Keratinocyte (primary cell): ENCODE measurements around the gene IKZF1. TPM values are rescaled to one million over a fixed set of nuclear protein-coding genes. Genes with fewer than 3 reads are reported as not detected.
"Not testable (repeated sequence)": the region's sequence is repeated elsewhere in the genome, so short reads cannot be mapped to it uniquely, and the experiment has no call there.

Experiments used
- DNase-seq: peaks from one replicate; pipeline ENCODE4 v3.0.0-alpha.2; 2011; ENCODE audit warnings: low read depth, missing footprints, low spot score
- FAIRE-seq: peaks from 2 replicates; lab custom pipeline; 2011; peaks lifted over from hg19 to GRCh38; lab: Jason Lieb, UNC
- H2AFZ ChIP-seq: 2 replicates; pipeline ENCODE4 v1.6.0; 2012; ENCODE audit warnings: low read length, control low read depth, inconsistent platforms; ENCODE audit not compliant: control insufficient read depth
- H3K27ac ChIP-seq: 2 replicates; pipeline ENCODE4 v1.5.1; 2011; ENCODE audit warnings: low read length; ENCODE audit not compliant: control insufficient read depth, insufficient read depth
- H3K27me3 ChIP-seq: 3 replicates; pipeline ENCODE4 v1.6.0; 2011; ENCODE audit warnings: low read length; ENCODE audit not compliant: control insufficient read depth, insufficient read depth; ENCODE audit errors: extremely low read depth
- H3K36me3 ChIP-seq, 2 experiments: 2 replicates in 1 of 2; 3 replicates in 1 of 2; pipeline ENCODE4 v1.5.1; 2011; ENCODE audit warnings: low read length in 2 of 2, mild to moderate bottlenecking in 1 of 2; ENCODE audit not compliant: control insufficient read depth in 2 of 2, insufficient read depth in 2 of 2; ENCODE audit errors: extremely low read depth in 1 of 2
- H3K4me1 ChIP-seq: 3 replicates; pipeline ENCODE4 v1.5.1; 2011; ENCODE audit warnings: low read length; ENCODE audit not compliant: control insufficient read depth, insufficient read depth; ENCODE audit errors: extremely low read depth
- H3K4me2 ChIP-seq: 3 replicates; pipeline ENCODE4 v1.6.0; 2011; ENCODE audit warnings: low read depth, low read length; ENCODE audit not compliant: control insufficient read depth, insufficient read depth; ENCODE audit errors: extremely low read depth
- H3K4me3 ChIP-seq, 3 experiments: fragments of 200-600 bp in 1 of 3; sonication (generic) in 1 of 3; 2 replicates in 2 of 3; 3 replicates in 1 of 3; pipeline ENCODE4 v1.5.1; 2011 to 2016; ENCODE audit warnings: low read length in 3 of 3, mild to moderate bottlenecking in 3 of 3, control low read depth in 2 of 3, inconsistent platforms in 1 of 3, low read depth in 1 of 3, mixed read lengths in 1 of 3, mixed run types in 1 of 3, moderate library complexity in 1 of 3; ENCODE audit not compliant: control insufficient read depth in 2 of 3, insufficient read depth in 2 of 3; ENCODE audit errors: extremely low read depth in 1 of 3
- H3K79me2 ChIP-seq: 2 replicates; pipeline ENCODE4 v1.6.0; 2012; ENCODE audit warnings: low read length; ENCODE audit not compliant: control insufficient read depth, insufficient read depth
- H3K9ac ChIP-seq: 3 replicates; pipeline ENCODE4 v1.6.0; 2011; ENCODE audit warnings: low read length; ENCODE audit not compliant: control insufficient read depth, insufficient read depth; ENCODE audit errors: extremely low read depth
- H3K9me1 ChIP-seq: 3 replicates; pipeline ENCODE4 v1.6.0; 2011; ENCODE audit warnings: low read length; ENCODE audit not compliant: control insufficient read depth, insufficient read depth; ENCODE audit errors: extremely low read depth
- H3K9me3 ChIP-seq: 2 replicates; pipeline ENCODE4 v1.5.1; 2012; ENCODE audit warnings: low read depth, low read length; ENCODE audit not compliant: control insufficient read depth
- H4K20me1 ChIP-seq: 3 replicates; pipeline ENCODE4 v1.6.0; 2011; ENCODE audit warnings: low read length; ENCODE audit not compliant: control insufficient read depth, insufficient read depth; ENCODE audit errors: extremely low read depth
- CTCF ChIP-seq, 3 experiments: IDR thresholded peaks in 1 of 3; conservative IDR thresholded peaks in 1 of 3; optimal IDR thresholded peaks in 1 of 3; 2 replicates in 2 of 3; 3 replicates in 1 of 3; pipeline versions ENCODE3 to v1.5.1; 2011; ENCODE audit warnings: low read length in 3 of 3, mild to moderate bottlenecking in 3 of 3, moderate library complexity in 2 of 3, control low read depth in 1 of 3, inconsistent platforms in 1 of 3; ENCODE audit not compliant: insufficient read depth in 2 of 3; ENCODE audit errors: extremely low read depth in 1 of 3
- EZH2 ChIP-seq: IDR thresholded peaks from one replicate; pipeline ENCODE4 v1.6.1; 2012; ENCODE audit warnings: inconsistent platforms, mild to moderate bottlenecking, low read length, moderate library complexity
- dilution Hi-C: fragments of 300-500 bp; cut with MboI; formaldehyde crosslinking; loops from one replicate; pipeline ENCODE4 v1.7.0; 2020; ENCODE audit warnings: low sequenced_read_pairs; ENCODE audit not compliant: extremely low pct_ligation_motif_present
- polyA plus RNA-seq, 5 experiments: library from polyadenylated mRNA; depleted of rRNA in 3 of 5; stranded (reverse) in 3 of 5; stranded (forward) in 1 of 5; unstranded in 1 of 5; fragments of >200 nt; gene quantifications; 1 replicate in 1 of 5; 2 replicates in 3 of 5; 3 replicates in 1 of 5; pipeline versions ENCODE4 v1.2.1 to v1.2.3, GENCODE V29; 2011 to 2012; ENCODE audit warnings: missing spikeins in 2 of 5, low read depth in 1 of 5, low replicate concordance in 1 of 5

IKZF1 gene
- polyA plus RNA-seq, 1 donor (not counting 4 experiments of a cell fraction or from before 2014, with no cell fraction given) = not detected

DNA sequence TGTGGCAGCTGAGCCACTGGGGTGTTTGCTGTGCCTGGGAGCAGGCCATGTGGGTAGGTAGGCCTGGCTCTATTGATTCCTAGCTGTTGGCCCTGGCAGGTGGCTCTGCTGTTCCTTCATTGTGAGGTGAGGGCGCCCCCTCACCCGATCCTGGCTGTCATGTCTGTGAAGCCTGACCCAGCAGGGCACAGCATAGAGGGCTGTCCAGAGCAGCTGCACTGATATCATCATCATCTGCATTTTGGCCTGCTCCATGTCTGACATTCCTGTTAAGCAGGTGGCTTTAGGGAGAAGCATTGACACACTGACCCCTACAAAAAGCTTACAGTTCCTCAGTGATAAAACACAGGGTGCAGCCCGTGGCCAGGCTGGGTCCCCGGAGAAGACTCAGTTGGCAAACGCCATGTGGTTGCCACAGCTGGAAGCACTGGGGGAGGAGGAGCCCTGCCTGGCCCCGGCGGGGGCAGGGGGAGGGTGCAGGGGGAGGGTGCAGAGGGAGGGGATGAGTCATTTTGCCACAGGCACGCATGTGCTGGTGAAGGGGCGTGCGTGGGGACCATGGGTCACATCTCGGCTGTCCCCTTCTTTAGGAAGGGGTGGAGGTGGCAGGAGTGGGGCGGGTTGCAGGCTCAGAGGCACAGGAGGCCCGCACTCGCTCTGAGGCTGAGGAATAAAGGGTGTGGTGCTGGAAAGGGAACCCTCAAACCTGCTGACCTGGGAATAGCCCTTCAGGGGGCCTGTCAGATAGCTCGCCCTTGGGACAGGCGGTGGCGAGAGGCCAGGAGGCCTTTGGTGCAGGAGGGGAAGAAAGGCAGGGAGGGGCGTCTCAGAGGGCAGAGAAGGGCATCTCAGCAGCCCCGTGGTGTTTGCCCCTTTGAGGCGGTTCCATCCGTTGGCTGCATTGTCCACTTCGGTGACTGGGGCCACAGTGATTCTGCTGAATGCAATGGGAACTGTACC is 31.6 kb downstream of the IKZF1 start:
- no peak for TF ChIP-seq CTCF (optimal IDR thresholded peaks at IDR 0.05 in 1 of 3, IDR thresholded peaks at IDR 0.05 in 1 of 3, conservative IDR thresholded peaks at IDR 0.05 in 1 of 3; ENCODE audit: extremely low read depth in 1 of 3, insufficient read depth in 2 of 3, low read length in 3 of 3)
- no peak for TF ChIP-seq EZH2
- Histone ChIP-seq H3K9ac (no peak overlapping the region), H4K20me1 (no peaks in the 10 kb centered on the region), H3K4me3 (no peak overlapping the region), H3K36me3 (no peaks in the 10 kb centered on the region), H3K79me2 (no peaks in the 10 kb centered on the region), H2AFZ (no peak overlapping the region), H3K4me1 (no peaks in the 10 kb centered on the region), H3K27ac (no peak overlapping the region), H3K4me2 (no peak overlapping the region), H3K9me3 (no peaks in the 10 kb centered on the region), H3K27me3 (peaks cover 2% of the 10 kb centered on the region), H3K9me1 (no peaks in the 10 kb centered on the region)
- no peak for FAIRE-seq
- no peak for DNase-seq
- dilution Hi-C loops = no loop called here

DNA sequence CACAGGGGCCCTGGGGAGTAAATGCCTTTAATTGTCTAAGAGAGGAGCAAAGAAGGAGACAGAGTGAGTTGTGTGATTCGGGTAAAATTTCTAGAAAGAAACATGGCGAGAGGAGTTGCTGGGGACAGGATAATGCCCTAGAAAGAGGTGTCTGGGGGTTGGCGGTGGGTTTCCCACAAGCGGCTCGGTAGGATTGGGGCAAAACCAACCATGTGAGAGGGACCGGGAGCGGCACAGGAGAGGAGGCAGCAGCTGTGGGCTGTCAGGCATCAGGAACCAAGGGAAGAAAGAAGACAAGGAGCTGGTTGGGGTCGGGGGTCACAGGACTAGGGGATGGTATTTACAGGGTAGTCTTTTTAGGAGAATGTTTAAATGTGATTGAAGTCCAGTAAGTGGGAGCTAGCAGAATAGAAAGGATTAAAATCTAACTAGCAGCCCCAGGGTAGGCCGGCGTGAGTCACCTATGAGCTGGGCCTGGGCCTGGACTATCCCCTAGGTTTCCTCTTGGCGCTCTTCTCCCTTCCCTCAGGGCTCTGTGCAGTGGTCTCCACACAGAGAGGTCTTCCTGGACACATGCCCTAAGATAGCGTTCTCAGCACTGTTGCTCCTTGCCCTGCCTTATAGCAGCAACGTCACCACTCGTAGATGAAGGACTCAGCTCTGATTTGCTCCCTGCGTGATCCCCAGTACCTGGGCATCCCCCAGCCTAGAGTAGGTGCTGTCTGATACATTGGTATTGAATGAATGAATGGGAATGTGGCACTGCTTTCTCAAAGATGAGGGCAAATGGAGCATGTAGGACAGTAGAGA is 32.6 kb downstream of the IKZF1 start:
- no peak overlapping the region for H3K4me2 ChIP-seq
- H2AFZ ChIP-seq = no peak overlapping the region
- H3K9ac ChIP-seq = no peak overlapping the region
- DNase-seq = no peak
- H3K27me3 ChIP-seq = peaks cover 2% of the 10 kb centered on the region
- dilution Hi-C loops = no loop called here
- H3K27ac ChIP-seq = no peak overlapping the region
- H3K4me1 ChIP-seq = no peaks in the 10 kb centered on the region
- H3K4me3 ChIP-seq = no peak overlapping the region
- no peaks in the 10 kb centered on the region for H3K9me3 ChIP-seq
- no peak for FAIRE-seq
- no peaks in the 10 kb centered on the region for H3K36me3 ChIP-seq
- no peaks in the 10 kb centered on the region for H3K79me2 ChIP-seq
- H3K9me1 ChIP-seq = no peaks in the 10 kb centered on the region
- no peaks in the 10 kb centered on the region for H4K20me1 ChIP-seq
- TF ChIP-seq EZH2 (no peak), CTCF (optimal IDR thresholded peaks at IDR 0.05 in 1 of 3, IDR thresholded peaks at IDR 0.05 in 1 of 3, conservative IDR thresholded peaks at IDR 0.05 in 1 of 3; ENCODE audit: extremely low read depth in 1 of 3, insufficient read depth in 2 of 3, low read length in 3 of 3) (no peak)

DNA sequence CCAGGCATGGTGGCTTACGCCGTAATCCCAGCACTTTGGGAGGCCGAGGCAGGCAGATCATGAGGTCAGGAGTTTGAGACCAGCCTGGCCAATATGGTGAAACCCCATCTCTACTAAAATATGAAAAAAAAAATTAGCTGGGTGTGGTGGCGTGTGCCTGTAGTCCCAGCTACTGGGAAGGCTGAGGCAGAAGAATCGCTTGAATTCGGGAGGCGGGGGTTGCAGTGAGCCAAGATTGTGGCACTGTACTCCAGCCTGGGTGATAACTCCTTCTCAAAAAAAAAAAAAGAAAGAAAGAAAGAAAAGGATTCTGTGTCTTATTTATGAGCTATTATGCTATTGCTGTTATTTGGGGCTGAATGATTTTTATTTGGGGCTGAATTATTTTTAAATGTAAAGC is 35.0 kb downstream of the IKZF1 start:
- FAIRE-seq, H3K27ac ChIP-seq, H3K9ac ChIP-seq, H3K9me3 ChIP-seq, H3K4me3 ChIP-seq, H3K36me3 ChIP-seq, DNase-seq, dilution Hi-C loops, H3K9me1 ChIP-seq, H4K20me1 ChIP-seq, H3K27me3 ChIP-seq, H2AFZ ChIP-seq, H3K79me2 ChIP-seq, H3K4me2 ChIP-seq, H3K4me1 ChIP-seq: not testable (repeated sequence)
